ENCODE measurements around the gene KCNC1.

DNA sequence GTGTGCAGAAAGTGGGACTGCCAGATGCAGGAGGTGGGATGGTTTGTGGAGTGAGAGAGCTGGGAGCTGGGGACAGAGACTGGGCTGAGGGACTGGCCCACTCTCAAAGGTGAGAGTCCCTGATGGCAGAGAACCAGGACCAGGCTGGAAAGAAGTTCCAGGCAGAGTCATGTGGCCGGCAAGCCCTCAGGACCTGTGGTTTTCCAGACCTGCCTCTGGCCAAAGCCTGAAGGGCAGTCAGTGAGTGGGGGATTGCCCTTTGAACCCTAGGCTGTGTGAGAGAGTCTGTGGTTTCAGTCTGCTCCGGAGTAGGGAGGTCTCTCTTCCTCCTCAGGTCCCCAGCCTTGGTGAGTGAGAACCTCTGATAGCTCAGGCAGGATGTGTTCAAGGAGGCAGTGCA lies 17.0 kb downstream of the KCNC1 start:
- TF ChIP-seq, protein P1, sequence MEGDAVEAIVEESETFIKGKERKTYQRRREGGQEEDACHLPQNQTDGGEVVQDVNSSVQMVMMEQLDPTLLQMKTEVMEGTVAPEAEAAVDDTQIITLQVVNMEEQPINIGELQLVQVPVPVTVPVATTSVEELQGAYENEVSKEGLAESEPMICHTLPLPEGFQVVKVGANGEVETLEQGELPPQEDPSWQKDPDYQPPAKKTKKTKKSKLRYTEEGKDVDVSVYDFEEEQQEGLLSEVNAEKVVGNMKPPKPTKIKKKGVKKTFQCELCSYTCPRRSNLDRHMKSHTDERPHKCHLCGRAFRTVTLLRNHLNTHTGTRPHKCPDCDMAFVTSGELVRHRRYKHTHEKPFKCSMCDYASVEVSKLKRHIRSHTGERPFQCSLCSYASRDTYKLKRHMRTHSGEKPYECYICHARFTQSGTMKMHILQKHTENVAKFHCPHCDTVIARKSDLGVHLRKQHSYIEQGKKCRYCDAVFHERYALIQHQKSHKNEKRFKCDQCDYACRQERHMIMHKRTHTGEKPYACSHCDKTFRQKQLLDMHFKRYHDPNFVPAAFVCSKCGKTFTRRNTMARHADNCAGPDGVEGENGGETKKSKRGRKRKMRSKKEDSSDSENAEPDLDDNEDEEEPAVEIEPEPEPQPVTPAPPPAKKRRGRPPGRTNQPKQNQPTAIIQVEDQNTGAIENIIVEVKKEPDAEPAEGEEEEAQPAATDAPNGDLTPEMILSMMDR (IDR thresholded peaks at IDR 0.05), result no peak
- TF ChIP-seq POLR2AphosphoS5 (IDR thresholded peaks at IDR 0.05), result no peak

All from sigmoid colon (tissue), 4 donors.